C4-2B (cell line): ENCODE measurements around the gene GFRAL.

Source experiments
- H3K27ac ChIP-seq: fragments of 450-650 bp; 2 replicates; pipeline ENCODE4 v1.5.1; 2017
- CTCF ChIP-seq: fragments of 450-650 bp; conservative IDR thresholded peaks from 2 replicates; pipeline ENCODE4 v1.5.1; 2017; ENCODE audit warnings: mild to moderate bottlenecking
- ZFX ChIP-seq: fragments of 450-650 bp; IDR thresholded peaks from 2 replicates; pipeline ENCODE4 v1.6.1; 2017

The GFRAL gene

GRCh38 chr6:55433446-55434130 lies 106.3 kb downstream of the GFRAL start:
- H3K27ac ChIP-seq, result no peak overlapping the region
- TF ChIP-seq ZFX (no peak), CTCF (no peak)

GRCh38 chr6:55437141-55437540 lies 109.9 kb downstream of the GFRAL start:
- no peak for TF ChIP-seq ZFX
- TF ChIP-seq CTCF, result no peak
- no peak overlapping the region for H3K27ac ChIP-seq

- TF ChIP-seq CTCF (no peak), ZFX (no peak)
- H3K27ac ChIP-seq, result no peak overlapping the region
Observed at GRCh38 chr6:55438203-55438602, 110.9 kb downstream of the GFRAL start.

- H3K27ac ChIP-seq, result no peak overlapping the region
- TF ChIP-seq ZFX (no peak), CTCF (no peak)
Observed at GRCh38 chr6:55443238-55444134, 116.2 kb downstream of the GFRAL start.

GRCh38 chr6:55445648-55446204 lies 118.5 kb downstream of the GFRAL start:
- TF ChIP-seq ZFX, result no peak
- peak; percentile 79 for TF ChIP-seq CTCF
- H3K27ac ChIP-seq, result no peak overlapping the region

GRCh38 chr6:55447891-55448290 lies 120.6 kb downstream of the GFRAL start:
- TF ChIP-seq ZFX, result no peak
- no peak for TF ChIP-seq CTCF
- no peak overlapping the region for H3K27ac ChIP-seq

- no peak for TF ChIP-seq CTCF
- no peak for TF ChIP-seq ZFX
- H3K27ac ChIP-seq, result no peak overlapping the region
Observed at GRCh38 chr6:55448451-55448850, 121.2 kb downstream of the GFRAL start.
